Stomach (tissue), 9 donors: Measurements from ENCODE around the gene ITIH3. TPM values are rescaled to one million over a fixed set of nuclear protein-coding genes. Genes with fewer than 3 reads are reported as not detected.

Source experiments
- DNase-seq, 2 donors: peaks; one replicate each; pipeline versions ENCODE4 v3.0.0 to v3.0.0-alpha.2; 2013 to 2019
- H3K27ac ChIP-seq, 5 donors: fragments of 200-600 bp in 4 of 5; sonication (generic) in 4 of 5; one replicate each; pipeline ENCODE4 v1.5.1; 2013 to 2019; ENCODE audit warnings: mild to moderate bottlenecking in 1 of 5, moderate library complexity in 1 of 5
- H3K27me3 ChIP-seq, 3 donors: fragments of 200-600 bp; sonication (generic); one replicate each; pipeline ENCODE4 v1.5.1; 2017 to 2019; ENCODE audit warnings: mixed run types in 1 of 3
- H3K36me3 ChIP-seq, 4 donors: fragments of 200-600 bp; sonication (generic); 1 replicate in 3 of 4; 2 replicates in 1 of 4; pipeline ENCODE4 v1.5.1; 2016 to 2019
- H3K4me1 ChIP-seq, 4 donors: fragments of 200-600 bp; sonication (generic); one replicate each; pipeline ENCODE4 v1.5.1; 2016 to 2019
- H3K4me3 ChIP-seq, 4 donors: fragments of 200-600 bp; sonication (generic) in 3 of 4; one replicate each; pipeline ENCODE4 v1.5.1; 2016 to 2019; ENCODE audit warnings: mild to moderate bottlenecking in 1 of 4
- H3K9me3 ChIP-seq, 4 donors: fragments of 200-600 bp; sonication (generic); one replicate each; pipeline ENCODE4 v1.5.1; 2016 to 2019
- EP300 ChIP-seq: sonication (generic); formaldehyde crosslinking; IDR thresholded peaks from one replicate; pipeline ENCODE4 v1.6.1; 2017; ENCODE audit warnings: antibody characterized with exemption
- POLR2A ChIP-seq, 4 donors: fragments of 450-650 bp; IDR thresholded peaks; one replicate each; pipeline ENCODE4 v1.6.1; 2016; ENCODE audit warnings: antibody characterized with exemption in 4 of 4, control low read depth in 2 of 4, mild to moderate bottlenecking in 1 of 4, moderate library complexity in 1 of 4
- POLR2AphosphoS5 ChIP-seq, 3 donors: sonication (generic); formaldehyde crosslinking; IDR thresholded peaks; one replicate each; pipeline ENCODE4 v1.6.1; 2016; ENCODE audit warnings: antibody characterized with exemption in 3 of 3
- WGBS, 5 donors: extraction: QIAGEN DNeasy Blood & Tissue Kit in 3 of 5; methylation state at CpG; one replicate each; pipeline versions ENCODE4 v1.1.5 to v1.1.7; 2013 to 2018; 5-methylcytosine and 5-hydroxymethylcytosine counted together
- intact Hi-C: fragments of 100-400 bp; cut with DNase I; formaldehyde crosslinking; loops from one replicate; pipeline ENCODE4 v1.15.1; 2023; ENCODE audit warnings: low total_unique reads
- polyA plus RNA-seq, 3 donors: library from polyadenylated mRNA; stranded (reverse); fragments of 200-250 nt; gene quantifications; one replicate each; pipeline ENCODE4 v1.2.3, GENCODE V29; 2013
- total RNA-seq, 5 donors: library from RNA; depleted of rRNA; stranded (reverse); fragments of >200 nt; gene quantifications; one replicate each; pipeline versions ENCODE4 v1.1.0 to v1.2.3, GENCODE V29; 2014 to 2016
- TF ChIP-seq, protein P1 (sequence below), 7 experiments: fragments of 450-650 bp in 4 of 7; fragments of 200-600 bp in 3 of 7; sonication (generic) in 3 of 7; IDR thresholded peaks; one replicate each; pipeline ENCODE4 v1.5.1; 2016 to 2019; ENCODE audit warnings: antibody characterized with exemption in 7 of 7, control low read depth in 2 of 7, mild to moderate bottlenecking in 1 of 7
- donor health status: healthy with polysubstance abuse.
- donor health status: Bipolar disorder and iron deficiency.
- donor health status: healthy.

The ITIH3 gene
- total and polyA plus RNA-seq, 8 donors, result 0.19 to 210 (median 6.4) TPM; not detected in 2

DNA sequence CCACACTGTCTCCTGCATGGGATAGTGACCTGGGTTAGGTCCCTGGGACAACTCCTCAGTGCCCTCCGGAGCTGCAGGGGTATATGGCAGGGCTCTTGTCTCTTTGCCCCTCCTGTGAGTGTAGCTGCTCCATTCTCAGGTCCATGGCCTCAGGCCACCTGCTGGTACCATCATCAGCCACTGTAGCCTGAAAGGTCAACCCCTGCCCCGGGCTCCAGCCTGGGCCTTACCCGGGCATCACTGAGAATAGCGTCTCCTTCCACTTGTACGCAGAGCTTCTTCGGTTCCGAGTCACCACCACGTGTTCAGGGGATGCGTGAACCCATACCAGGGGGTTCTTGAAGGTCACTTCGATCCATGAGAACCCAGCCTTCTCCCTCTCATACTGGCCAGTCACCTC is 22.1 kb downstream of the ITIH3 start:
- Histone ChIP-seq H3K27ac (no peak overlapping the region), H3K4me1 (no peaks in the 10 kb centered on the region), H3K4me3 (no peak overlapping the region), H3K27me3 (no peaks in the 10 kb centered on the region), H3K36me3 (peaks cover 0 to 12% (median 4%) of the 10 kb centered on the region in 4 donors), H3K9me3 (no peaks in the 10 kb centered on the region)
- TF ChIP-seq POLR2A (IDR thresholded peaks at IDR 0.05), result no peak
- TF ChIP-seq, protein P1, sequence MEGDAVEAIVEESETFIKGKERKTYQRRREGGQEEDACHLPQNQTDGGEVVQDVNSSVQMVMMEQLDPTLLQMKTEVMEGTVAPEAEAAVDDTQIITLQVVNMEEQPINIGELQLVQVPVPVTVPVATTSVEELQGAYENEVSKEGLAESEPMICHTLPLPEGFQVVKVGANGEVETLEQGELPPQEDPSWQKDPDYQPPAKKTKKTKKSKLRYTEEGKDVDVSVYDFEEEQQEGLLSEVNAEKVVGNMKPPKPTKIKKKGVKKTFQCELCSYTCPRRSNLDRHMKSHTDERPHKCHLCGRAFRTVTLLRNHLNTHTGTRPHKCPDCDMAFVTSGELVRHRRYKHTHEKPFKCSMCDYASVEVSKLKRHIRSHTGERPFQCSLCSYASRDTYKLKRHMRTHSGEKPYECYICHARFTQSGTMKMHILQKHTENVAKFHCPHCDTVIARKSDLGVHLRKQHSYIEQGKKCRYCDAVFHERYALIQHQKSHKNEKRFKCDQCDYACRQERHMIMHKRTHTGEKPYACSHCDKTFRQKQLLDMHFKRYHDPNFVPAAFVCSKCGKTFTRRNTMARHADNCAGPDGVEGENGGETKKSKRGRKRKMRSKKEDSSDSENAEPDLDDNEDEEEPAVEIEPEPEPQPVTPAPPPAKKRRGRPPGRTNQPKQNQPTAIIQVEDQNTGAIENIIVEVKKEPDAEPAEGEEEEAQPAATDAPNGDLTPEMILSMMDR (IDR thresholded peaks at IDR 0.05), result no peak
- no peak for TF ChIP-seq POLR2AphosphoS5 (IDR thresholded peaks at IDR 0.05)
- no peak for TF ChIP-seq EP300
- intact Hi-C loops, result no loop called here
- 88 to 100% (median 94%) methylated on average over 8 to 10 of the region's 10 CpGs for WGBS, 5 donors
- no peak for DNase-seq

DNA sequence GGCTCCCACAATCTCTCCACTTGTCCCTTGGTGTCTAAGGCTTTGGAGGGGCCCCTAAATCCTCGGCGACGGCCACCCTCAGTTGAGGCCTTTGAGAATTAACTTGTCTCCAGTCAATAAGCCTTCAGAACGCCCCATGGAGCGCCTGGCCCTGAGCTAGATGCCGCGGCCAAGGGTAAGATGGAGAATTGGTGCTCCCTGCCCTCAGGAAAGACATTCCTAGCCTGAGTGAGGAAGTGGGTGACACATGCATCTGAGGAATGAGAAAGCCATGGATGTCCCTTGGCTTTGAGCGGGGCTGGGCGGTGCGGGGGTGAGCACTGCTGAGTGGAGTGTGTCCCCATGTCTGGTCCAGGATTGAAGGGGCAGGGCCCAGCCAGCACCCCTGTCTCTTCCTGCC is 22.6 kb downstream of the ITIH3 start:
- DNase-seq, result no peak
- 94 to 100% (median 96%) methylated on average over 3 to 10 of the region's 10 CpGs for WGBS, 5 donors
- H3K27me3 ChIP-seq, result no peaks in the 10 kb centered on the region

DNA sequence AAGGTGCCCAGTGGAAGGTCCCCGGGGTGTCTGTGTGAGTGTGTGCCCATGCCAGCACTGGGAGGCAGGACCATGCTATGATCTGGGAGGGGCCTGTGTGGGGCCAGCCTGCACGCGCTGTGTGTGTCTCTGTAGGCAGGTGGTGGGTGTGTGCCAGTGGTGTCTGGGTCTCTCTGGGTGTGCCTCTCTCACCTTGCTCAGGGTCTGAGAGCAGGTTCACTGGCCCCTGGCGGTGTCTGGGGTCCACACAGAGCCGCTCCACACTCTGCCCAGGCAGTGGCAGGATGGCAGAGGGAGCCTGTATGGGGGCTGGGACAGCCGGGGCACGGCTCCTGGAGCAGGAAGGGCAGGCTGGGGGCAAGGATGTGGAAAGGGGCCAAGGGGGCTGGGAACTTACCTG is 23.3 kb downstream of the ITIH3 start:
- whole genome bisulfite sequencing, 5 donors, result 88 to 95% (median 94%) methylated on average over 4 to 7 of the region's 7 CpGs
- no peaks in the 10 kb centered on the region for H3K4me1 ChIP-seq
- intact Hi-C loops, result no loop called here
- no peaks in the 10 kb centered on the region for H3K27me3 ChIP-seq
- H3K36me3 ChIP-seq, result peaks cover 0 to 16% (median 7%) of the 10 kb centered on the region in 4 donors
- H3K4me3 ChIP-seq, result no peak overlapping the region
- H3K9me3 ChIP-seq, result no peaks in the 10 kb centered on the region
- DNase-seq, result no peak
- H3K27ac ChIP-seq, result no peak overlapping the region
- TF ChIP-seq, protein P1 (IDR thresholded peaks at IDR 0.05), result no peak
- no peak for TF ChIP-seq POLR2AphosphoS5 (IDR thresholded peaks at IDR 0.05)
- no peak for TF ChIP-seq EP300
- no peak for TF ChIP-seq POLR2A (IDR thresholded peaks at IDR 0.05)

More for the DNA sequence above, 22.6 kb downstream of the ITIH3 start:
- Histone ChIP-seq H3K36me3 (peaks cover 0 to 12% (median 4%) of the 10 kb centered on the region in 4 donors), H3K4me1 (no peaks in the 10 kb centered on the region), H3K9me3 (no peaks in the 10 kb centered on the region), H3K27ac (no peak overlapping the region), H3K4me3 (no peak overlapping the region)
- intact Hi-C loops, result no loop called here
- TF ChIP-seq EP300 (no peak), POLR2AphosphoS5 (IDR thresholded peaks at IDR 0.05) (no peak), POLR2A (IDR thresholded peaks at IDR 0.05) (no peak)
- TF ChIP-seq, protein P1 (IDR thresholded peaks at IDR 0.05), result no peak

DNA sequence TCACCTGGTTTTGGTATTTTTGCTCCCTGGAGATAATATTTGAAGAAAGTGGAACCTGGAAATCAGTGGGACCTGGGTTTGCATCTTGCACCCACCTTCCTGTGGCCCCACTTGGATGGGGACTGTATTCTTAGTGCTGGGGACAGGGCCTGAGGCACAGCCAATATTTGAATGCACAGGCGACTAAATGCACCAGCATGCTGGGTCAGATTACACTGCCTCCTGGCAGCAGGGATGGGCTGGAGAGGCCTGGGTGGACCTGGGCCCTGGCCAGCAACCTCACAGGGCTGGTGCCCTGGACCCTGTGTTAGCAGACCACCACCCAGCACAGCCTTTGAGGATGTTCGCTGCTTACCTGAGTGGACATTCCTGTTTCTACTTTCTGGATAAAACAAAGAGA is 25.3 kb downstream of the ITIH3 start:
- Histone ChIP-seq H3K4me1 (no peaks in the 10 kb centered on the region), H3K27me3 (no peaks in the 10 kb centered on the region), H3K9me3 (no peaks in the 10 kb centered on the region), H3K27ac (no peak overlapping the region), H3K4me3 (no peak overlapping the region), H3K36me3 (peaks cover 3 to 34% (median 23%) of the 10 kb centered on the region in 4 donors)
- TF ChIP-seq EP300 (no peak), POLR2A (IDR thresholded peaks at IDR 0.05) (no peak), POLR2AphosphoS5 (IDR thresholded peaks at IDR 0.05) (no peak)
- TF ChIP-seq, protein P1 (IDR thresholded peaks at IDR 0.05), result no peak
- WGBS, 5 donors, result 65 to 89% (median 83%) methylated on average over 2 of the region's 2 CpGs
- intact Hi-C loops, result no loop called here
- no peak for DNase-seq
